DMS153 treated with DMSO at 0.1 percent for 48 hours (cell line): ENCODE measurements around the gene EML5.
"Not testable (repeated sequence)": the region's sequence is repeated elsewhere in the genome, so short reads cannot be mapped to it uniquely, and the experiment has no call there.

Experiments
- DNase-seq: peaks from one replicate; lab custom pipeline; 2025; ENCODE audit not compliant: unreplicated experiment; lab: John Stamatoyannopoulos, UW

The EML5 gene

DNA sequence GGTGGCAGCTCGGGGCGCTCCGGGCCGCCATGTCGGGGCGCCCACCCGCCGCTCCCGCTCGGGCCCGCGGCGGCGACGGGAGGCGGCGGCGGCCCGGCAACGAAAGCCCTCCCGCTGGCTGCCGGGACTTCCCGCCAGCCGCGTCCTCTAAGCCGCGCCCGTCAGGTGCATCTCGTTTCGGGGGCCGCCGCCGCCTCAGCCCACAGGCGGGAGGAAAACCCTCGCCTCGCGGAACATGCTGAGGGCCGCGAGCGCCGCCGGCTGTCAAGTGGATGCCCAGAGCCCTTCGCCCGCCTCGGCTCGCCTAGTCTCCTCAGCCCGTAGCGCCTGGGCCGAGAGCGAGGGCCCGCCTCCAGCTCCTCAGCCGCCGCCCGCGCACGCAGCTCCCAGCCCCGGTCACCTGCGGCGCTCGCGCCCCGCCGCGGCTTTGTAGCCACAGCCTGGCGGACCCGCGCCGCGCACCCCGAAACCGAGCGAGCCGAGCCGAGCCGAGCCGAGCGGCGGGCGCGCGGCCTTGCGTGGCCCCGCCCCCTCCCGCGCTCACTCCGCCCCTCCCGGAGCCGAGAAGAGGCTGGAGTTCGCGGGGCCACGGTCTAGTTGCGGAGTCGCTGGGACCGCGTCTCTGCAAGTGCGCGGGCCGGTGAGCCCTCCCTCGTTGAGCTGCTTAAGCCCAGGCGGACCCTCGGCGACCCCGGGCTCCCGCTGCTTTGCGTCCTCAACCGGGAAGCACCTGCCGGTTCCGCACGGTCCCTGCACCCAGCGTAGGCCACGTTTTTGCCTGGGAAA, at the start of gene EML5:
EML5 (minus strand) TSS at position 481 of the 786 bp plus-strand sequence; CDS start at position 31, 450 bp downstream.
- DNase-seq = peak; percentile 18

DNA sequence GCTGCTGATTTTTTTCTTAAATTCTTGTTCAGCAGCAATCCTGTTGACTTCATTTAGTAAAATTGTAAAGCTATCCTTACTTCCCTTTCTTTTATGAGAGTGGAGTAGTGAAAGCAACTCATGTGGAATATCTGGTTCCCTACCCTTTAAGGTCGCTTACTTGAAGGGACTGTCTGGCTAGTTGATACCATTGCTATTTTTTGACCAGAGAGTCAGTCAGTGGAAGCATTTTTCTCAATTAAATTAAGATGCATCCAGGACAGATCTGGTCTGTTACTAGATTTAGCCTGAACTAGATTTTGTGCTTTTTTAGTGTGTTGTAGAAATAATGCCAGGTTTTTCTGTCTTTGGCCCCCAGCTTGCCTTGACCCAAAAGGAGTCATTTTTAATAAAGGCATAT, 49.7 kb upstream of the EML5 start:
- no peak for DNase-seq

DNA sequence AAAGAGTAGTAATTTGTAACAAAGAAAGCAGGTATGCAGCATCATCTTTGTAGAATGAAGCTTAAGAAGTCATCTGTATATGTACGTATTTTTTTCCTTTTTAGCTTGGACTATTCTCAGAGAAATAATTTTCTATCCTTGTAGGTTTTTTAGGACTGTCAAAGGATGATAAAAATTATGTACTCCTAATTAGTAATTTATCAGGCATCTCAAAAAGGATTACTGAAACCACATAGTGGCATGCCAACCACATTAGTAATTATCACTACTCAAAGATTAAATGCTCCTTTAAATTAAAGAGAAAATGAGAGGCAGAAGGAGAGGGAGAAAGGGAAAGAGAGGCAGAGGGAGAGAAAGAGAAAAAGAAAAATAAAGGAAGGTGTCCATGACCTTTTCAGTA, 49.0 kb upstream of the EML5 start:
- DNase-seq = no peak

DNA sequence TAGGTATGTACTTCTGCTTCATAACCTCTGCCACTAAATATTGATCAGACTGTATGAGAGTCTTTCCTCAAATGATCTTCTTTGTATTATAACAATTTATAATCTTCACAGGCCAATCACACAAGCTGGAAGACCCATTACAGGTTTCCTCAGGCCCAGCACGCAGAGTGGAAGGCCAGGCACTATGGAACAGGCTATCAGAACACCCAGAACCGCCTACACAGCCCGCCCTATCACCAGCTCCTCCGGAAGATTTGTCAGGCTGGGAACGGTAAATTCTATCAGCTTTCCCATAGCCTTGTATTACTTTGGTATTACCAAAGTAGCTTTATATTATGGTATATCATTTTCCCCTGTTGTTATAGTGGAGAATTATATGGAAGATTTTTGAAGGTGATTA, 48.2 kb upstream of the EML5 start:
- DNase-seq = no peak

DNA sequence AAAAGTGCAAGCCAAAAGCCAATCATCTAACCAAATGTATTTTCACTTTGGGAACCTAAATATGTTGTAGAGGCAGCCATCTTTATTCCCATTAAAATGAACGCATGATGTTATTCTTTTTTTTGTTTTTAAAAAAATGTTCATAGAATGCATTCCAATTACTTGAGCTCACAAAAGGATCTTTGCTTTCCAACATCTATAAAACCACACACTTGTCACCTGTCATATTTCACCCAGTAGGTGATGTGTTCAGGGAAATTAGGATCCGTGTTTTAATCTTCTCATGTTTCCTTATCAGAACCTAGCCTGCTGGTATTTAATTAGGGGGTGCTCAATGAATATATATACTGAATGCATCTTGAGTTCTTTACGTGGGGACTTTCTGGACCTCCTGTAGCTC, 45.3 kb upstream of the EML5 start:
- DNase-seq = no peak

DNA sequence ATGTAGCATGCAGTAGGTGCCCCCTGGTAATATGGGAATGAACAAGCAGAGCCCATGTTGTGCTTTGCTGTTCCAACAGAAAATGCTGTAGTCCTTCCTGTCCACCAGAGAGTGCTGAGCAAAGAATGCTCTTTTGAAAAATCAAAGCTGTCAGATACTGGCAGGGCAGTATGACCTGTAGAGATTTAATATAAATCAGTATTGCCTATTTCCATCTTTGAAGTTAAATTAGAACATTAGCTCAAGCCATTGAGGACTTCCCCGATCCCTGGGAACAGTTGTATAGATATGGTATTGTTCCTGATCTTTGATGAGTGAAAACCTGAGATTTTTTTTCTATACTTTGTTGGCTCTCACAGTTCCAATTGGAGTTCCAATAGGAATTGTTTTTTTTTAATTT, 44.7 kb upstream of the EML5 start:
- DNase-seq = no peak

DNA sequence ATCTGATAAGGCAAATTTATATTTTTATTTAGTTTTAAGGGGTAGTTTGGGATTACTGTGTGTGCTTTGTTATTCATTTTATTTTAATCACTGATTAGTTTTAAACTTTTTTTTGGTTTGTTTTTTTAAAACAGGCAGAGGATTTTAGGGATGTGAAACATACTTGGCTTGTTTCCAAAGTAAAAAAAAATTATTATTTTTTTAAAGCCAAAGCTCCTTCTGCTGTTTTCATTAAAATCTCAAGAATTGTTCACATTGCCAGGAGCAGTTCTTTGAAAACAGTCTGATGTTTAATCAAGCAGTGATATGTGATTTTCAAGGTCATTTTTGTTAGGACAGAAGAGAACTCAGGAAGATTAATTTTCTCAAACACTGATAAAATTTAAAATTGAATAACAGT, 42.9 kb upstream of the EML5 start:
- no peak for DNase-seq

DNA sequence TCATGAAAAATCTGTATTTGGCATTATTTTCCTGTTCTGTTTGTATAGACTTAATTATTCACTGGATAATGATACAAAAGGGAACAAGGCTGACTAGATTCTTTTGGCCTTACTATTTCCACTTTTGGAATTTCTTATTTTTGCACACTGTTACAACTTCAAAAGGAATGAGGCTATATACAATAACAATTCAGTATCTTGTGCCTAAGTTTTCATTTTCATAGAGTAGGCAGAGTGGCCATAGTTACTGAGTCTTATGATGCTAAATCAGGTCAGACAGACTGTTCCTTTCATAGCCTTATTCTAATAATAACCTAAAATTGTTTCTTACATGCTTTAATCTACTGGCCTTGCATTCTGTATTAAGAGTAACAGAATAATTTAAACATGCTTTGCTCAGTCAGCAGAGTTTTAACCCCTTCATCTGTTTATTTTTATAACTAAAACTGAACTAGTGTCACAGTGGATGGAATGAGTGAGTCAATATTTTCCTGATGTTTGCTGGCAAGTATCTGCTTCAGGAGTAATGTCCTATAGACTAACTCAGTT, 42.2 kb upstream of the EML5 start:
- DNase-seq = no peak

DNA sequence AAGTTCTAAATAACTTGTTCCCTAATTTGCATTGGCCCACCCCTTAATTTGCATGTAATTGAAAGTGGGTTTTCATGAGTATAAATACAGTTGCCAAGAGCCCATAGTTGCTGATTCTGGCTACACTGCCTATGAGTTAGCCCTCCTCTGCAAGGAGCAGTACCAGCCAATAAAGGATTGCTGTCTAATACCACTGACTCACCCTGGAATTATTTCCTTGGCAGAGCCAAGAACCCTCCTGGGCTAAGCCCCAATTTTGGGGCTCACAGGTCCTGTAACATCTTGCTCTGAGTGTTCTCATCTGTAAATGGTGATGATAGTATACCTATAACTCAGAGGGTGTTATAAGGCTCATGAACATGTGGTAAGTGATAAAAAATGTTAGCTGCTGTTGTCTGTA, 38.5 kb upstream of the EML5 start:
- no peak for DNase-seq

DNA sequence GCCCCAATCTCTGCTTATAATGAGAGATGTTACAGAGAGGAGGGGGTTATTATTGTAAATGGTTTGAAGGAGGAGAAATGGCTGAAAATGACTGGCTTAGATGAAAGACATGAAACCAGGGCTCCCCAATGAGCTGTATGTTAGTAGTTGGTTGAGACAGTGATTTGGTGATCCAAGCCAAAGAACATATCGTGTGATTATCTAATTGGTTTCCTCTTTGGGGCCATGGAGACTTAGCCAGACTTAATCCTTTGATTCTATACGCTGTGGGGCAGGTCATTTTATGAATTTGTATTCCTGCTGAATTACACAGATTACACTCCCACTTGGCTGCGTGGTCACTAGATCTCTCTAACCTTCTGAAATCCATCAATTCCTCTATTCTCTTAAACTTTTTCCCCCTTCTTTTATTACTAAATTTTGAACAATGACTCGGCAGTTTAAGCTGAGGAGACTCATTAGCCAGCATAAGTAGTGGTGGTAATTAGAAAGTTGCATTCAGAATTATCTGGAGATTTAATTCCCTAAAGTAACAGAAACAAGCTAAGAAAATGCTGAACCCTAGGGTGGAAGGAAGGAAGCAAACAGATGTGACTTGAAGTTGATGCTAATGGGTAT, 37.0 kb upstream of the EML5 start:
- DNase-seq = no peak

DNA sequence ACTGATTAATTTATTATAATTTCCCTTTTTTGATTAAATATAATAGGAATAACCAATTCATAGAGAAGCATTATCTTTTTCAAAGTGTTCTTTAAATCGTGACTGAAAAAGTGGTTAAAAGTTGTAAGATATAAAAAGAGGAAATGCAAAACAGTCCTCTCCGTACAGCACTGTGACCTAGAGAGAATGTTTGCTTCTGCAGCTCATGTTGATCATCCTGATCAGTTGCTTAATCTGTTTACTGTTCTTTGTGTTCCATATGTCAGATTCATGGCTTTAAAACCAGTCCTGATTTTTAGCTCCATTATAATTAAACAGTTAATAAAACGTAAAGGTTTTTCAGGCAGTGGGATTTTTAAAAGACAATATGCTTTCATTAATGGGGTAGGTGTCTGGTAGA, 36.4 kb upstream of the EML5 start:
- DNase-seq = no peak

DNA sequence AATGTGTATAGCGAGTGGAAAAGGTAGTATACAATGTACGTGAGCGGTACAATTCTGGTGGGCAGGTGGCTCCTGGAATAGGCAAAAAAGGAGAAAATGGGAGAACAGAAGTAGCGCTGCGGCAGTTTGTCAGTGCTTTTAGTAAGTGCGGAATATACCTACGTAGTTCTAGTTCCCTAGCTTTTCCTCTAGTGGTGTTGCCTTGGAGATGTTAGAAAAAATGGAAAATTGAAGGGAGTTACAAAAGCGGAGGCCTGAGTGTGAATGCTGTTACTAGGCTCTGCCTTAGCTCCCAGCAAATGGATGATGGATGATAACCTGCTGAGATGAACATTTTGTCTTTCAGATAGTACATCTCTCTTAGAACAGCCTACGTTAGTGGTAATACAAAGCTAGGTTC, 32.8 kb upstream of the EML5 start:
- DNase-seq = no peak

DNA sequence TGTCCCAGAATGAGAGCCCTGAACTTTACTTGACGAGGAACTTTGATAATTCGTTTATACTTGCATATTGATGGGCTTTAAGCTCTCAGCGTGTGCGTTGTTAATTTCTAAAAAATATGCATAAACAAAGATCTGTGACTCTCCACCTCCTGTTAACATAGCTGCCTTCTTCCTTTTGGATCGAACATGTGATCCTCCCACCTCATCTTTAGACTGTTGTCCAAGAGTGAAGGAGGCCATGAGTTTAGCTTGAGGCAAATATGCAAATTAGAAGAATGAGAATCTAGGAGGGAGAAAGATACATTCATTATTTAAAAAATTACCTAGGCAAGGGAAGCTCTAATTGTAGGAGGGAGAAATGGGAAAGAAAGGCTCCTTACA, 32.3 kb upstream of the EML5 start:
- DNase-seq = no peak

DNA sequence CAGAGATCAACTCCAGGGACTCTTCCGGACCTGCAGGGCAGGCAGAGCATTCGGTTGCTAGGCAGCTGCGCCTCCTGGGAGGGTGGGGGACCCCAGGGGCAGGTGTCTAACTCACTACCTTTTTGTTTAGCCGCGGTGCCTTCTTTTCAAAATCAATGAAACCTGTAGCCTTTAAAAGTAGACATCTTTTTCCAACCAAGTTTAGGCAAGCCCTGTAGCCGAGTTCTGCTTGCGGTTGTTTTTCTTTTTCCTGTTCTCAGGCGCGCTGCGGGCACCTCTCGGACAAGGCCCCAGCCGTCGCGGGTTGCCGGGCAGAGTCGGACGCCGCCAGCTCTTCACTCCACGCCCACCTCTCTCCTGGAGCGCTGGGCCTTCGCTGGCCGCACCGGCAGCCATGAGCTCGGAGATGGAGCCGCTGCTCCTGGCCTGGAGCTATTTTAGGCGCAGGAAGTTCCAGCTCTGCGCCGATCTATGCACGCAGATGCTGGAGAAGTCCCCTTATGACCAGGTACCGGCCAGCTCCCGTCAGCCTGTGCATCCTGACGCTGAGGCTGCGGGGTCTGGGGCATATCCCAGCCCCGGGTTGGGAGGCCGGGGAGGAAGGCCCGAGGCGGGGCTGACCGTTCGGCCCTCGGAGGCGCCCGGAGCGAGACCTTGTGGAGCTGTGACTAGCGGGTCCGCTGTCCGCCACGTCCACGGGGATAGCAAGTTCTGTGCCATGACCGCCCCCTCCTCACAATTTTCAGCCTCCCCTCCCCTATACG, 31.7 kb upstream of the EML5 start, which contains the start of gene TTC8:
TTC8 (plus strand) TSS at position 338 of the 764 bp plus-strand sequence; CDS start at position 395, 57 bp downstream.
- peak; percentile 94 for DNase-seq

DNA sequence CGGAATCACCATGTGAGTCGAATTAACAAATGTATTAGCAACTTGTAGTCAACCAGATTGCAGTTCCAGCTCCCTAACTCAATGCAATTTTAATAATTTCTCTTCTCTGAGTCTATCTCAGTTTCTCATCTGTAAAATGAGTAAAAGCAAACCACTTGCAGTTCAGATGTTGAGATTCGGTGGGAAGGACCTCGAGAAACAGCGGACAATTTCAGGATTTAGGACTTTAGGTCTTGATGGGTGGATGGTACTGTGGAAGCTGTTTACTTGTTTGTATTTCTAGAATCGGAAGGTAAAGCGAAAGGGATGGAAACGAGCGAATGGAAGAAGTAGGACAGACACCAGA, 31.2 kb upstream of the EML5 start:
- DNase-seq = no peak

DNA sequence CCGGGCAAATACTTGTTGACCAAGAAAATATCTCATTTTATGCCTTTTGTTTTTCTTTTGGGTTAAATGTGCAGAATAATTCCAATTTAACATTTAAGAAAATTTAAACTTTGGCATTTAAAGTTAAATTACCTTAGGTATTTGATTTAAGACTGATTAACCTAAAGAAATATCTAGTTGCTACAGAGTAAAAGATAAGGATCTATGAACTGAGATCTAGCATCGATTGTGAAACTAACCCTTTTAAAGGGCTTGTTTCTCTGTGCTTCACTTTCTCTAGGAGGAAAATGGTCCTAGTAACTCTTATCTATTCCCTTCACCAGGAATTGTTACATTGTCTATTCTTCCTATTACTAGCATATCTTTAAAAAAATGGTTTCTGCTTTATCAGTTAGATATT, 29.1 kb upstream of the EML5 start:
- DNase-seq = no peak

DNA sequence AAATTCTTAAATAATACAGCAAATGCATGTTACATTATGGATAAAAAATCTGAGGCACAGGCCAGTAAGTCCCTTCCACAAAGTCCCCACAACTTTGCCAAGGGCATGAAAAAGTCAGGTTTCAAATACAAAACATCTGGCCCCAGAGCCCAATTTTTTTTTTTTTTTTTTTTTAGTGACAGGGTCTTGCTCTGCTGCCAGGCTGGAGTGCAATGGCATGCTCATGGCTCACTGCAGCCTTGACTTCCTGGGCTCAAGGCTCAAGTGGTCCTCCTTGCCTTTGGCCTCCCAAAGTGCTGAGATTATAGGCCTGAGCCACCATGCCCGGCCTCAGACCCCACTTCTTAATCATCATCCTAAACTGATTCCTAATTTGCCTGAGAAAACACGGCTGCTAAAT, 28.6 kb upstream of the EML5 start:
- DNase-seq = no peak

DNA sequence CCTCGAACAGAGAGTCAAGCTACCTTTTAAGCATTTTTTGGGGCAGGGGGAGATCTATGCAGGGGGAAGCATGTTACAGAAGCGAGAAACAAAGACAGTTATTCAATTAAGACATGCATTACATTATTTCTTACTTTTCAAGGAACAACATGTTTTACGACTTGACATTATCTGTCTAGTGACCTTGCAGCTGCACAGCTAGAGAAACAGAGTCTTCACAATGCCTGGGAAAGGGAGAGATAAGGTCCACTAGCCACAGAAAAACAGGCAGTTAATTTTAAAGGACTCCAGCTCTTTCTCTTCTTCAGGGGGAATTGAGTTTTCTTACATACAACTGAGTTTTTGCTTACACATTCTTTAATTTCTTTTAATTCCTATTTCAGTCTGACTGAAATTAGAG, 26.9 kb upstream of the EML5 start:
- DNase-seq = not testable (repeated sequence)

DNA sequence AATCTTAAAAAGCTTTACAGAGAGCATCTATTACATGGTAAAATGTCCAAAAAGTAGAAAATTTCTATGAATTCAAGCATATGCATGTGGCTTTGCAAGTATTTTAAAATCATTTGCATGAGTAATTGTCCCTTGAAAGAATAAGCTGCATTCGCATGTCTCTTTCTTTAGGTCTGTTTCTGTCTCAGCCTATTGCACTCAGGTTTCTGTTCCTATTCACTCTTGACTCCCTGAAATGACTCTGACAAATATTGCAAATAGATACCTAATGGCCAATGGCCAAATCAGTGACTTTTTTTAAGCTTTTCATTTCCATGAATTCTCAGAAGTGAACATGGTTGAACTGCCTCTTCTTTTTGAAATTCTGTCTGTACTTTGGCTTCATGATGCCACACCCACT, 25.3 kb upstream of the EML5 start:
- DNase-seq = no peak

DNA sequence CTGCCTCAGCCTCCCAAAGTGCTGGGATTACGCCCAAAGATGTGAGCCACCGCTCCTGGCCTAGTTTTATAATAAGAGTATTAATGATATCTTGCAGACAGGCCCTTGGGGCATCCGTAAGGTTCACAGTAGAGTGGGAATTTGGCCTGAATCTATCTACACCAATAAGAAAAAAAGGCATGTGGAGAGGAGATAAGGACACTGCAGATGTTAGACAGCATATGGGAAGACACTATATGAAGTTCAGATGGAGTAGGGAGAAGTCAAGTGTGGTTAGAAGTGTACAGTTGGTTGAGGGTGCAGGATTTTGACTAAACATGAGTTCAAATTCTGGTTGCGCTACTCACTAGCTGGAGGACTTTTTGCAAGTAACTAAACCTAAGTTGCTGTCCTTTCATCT, 23.2 kb upstream of the EML5 start:
- no peak for DNase-seq

DNA sequence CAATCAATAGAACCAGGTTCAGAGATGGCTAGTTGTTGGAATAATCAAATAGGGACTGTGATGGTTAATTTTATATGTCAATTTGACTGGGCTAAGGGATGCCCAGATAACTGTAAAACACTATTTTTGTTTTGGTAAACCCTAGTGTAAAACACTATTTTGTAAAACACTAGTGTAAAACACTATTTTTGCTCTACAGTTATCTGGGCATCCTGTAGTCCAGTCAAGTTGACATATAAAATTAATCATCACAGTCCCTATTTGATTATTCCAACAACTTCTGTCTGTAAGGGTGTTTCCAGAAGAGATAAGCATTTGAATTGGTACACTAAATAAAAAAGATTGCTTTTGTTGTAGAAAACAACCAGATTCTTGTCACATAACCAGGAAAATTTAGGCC, 15.6 kb upstream of the EML5 start:
- DNase-seq = no peak

DNA sequence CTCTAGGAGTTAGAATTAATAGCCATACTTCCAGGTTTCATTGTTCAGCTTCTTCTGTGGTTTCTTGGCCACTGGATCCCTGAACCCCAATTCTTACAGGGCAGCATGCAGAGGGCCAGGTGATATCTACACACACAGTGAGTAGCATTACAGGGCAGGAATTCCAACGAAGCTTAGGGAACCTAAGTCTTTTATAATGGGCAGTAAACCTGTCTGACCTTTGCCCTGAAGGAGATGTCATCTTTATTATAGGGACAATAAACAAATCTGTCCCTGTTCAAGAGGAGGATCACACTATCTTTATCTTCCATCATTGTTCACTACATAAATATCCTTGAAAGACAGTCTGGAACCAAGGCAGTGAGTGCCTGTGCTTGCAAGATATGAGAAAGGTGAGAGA, 11.7 kb upstream of the EML5 start:
- no peak for DNase-seq
